Testis (tissue), 3 donors: ENCODE results near the gene ADAMTS16. TPM values are rescaled to one million over a fixed set of nuclear protein-coding genes. Genes with fewer than 3 reads are reported as not detected.

Source experiments
- DNase-seq: peaks from one replicate; pipeline ENCODE4 v3.0.0-alpha.2; 2019
- H3K27ac ChIP-seq, 2 donors: fragments of 200-600 bp; sonication (generic); one replicate each; pipeline ENCODE4 v1.5.1; 2019
- H3K27me3 ChIP-seq: fragments of 200-600 bp; sonication (generic); one replicate; pipeline ENCODE4 v1.5.1; 2019
- H3K36me3 ChIP-seq: fragments of 200-600 bp; sonication (generic); one replicate; pipeline ENCODE4 v1.5.1; 2017; ENCODE audit warnings: low read depth; ENCODE audit errors: missing control alignments
- H3K4me1 ChIP-seq: fragments of 200-600 bp; sonication (generic); one replicate; pipeline ENCODE4 v1.5.1; 2019
- H3K4me3 ChIP-seq, 2 donors: fragments of 200-600 bp; sonication (generic); one replicate each; pipeline ENCODE4 v1.5.1; 2017 to 2019
- H3K9me3 ChIP-seq: fragments of 200-600 bp; sonication (generic); one replicate; pipeline ENCODE4 v1.5.1; 2017
- POLR2A ChIP-seq: fragments of 450-650 bp; IDR thresholded peaks from one replicate; pipeline ENCODE4 v1.6.1; 2017; ENCODE audit warnings: antibody characterized with exemption, mild to moderate bottlenecking, moderate library complexity
- WGBS, 2 donors: methylation state at CpG; one replicate each; pipeline ENCODE4 v1.1.5; 2018; 5-methylcytosine and 5-hydroxymethylcytosine counted together
- intact Hi-C: fragments of 100-400 bp; cut with DNase I; formaldehyde crosslinking; loops from one replicate; pipeline ENCODE4 v1.15.1; 2023; ENCODE audit warnings: low total_unique reads
- polyA plus RNA-seq: library from polyadenylated mRNA; stranded (reverse); fragments of 350-450 nt; fragmentation: Illumina TruSeq; extraction: RNeasy Lipid Tissue Mini Kit (QIAGEN cat#74804); gene quantifications from one replicate; pipeline ENCODE4 v1.2.3, GENCODE V29; 2014; ENCODE audit warnings: low read depth, low replicate concordance; ENCODE audit not compliant: insufficient read depth
- total RNA-seq, 2 donors: library from RNA; depleted of rRNA; stranded (reverse); fragments of >200 nt; gene quantifications; one replicate each; pipeline ENCODE4 v1.2.3, GENCODE V29; 2016
- TF ChIP-seq, protein P1 (sequence below), 3 experiments: fragments of 450-650 bp in 2 of 3; fragments of 200-600 bp in 1 of 3; sonication (generic) in 1 of 3; IDR thresholded peaks; one replicate each; pipeline ENCODE4 v1.5.1; 2016 to 2019; ENCODE audit warnings: antibody characterized with exemption in 3 of 3, mild to moderate bottlenecking in 2 of 3, moderate library complexity in 1 of 3

ADAMTS16 gene
- total and polyA plus RNA-seq, 3 donors from 2014 or later, result 0.16 to 4.7 (median 0.37) TPM

DNA sequence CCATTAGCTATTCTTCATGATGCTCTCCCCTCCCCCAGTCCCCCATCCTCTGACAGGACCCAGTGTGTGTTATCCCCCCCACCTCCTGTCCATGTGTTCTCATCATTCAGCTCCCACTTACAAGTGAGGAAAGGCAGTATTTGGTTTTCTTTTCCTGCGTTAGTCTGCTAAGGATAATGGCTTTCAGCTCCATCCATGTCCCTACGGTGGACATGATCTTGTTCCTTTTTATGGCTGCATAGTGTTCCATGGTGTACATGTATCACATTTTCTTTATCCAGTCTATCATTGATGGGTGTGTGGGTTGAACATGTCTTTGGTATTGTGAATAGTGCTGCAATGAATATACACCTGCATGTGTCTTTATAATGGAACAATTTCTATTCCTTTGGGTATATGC lies 181.0 kb downstream of the ADAMTS16 start:
- Histone ChIP-seq H3K36me3 (no peaks in the 10 kb centered on the region), H3K4me3 (no peak overlapping the region), H3K9me3 (no peaks in the 10 kb centered on the region), H3K27me3 (no peaks in the 10 kb centered on the region), H3K27ac (no peak overlapping the region), H3K4me1 (no peaks in the 10 kb centered on the region)
- no peak for DNase-seq
- no peak for TF ChIP-seq POLR2A
- TF ChIP-seq, protein P1, sequence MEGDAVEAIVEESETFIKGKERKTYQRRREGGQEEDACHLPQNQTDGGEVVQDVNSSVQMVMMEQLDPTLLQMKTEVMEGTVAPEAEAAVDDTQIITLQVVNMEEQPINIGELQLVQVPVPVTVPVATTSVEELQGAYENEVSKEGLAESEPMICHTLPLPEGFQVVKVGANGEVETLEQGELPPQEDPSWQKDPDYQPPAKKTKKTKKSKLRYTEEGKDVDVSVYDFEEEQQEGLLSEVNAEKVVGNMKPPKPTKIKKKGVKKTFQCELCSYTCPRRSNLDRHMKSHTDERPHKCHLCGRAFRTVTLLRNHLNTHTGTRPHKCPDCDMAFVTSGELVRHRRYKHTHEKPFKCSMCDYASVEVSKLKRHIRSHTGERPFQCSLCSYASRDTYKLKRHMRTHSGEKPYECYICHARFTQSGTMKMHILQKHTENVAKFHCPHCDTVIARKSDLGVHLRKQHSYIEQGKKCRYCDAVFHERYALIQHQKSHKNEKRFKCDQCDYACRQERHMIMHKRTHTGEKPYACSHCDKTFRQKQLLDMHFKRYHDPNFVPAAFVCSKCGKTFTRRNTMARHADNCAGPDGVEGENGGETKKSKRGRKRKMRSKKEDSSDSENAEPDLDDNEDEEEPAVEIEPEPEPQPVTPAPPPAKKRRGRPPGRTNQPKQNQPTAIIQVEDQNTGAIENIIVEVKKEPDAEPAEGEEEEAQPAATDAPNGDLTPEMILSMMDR (IDR thresholded peaks at IDR 0.05), result no peak
- intact Hi-C loops, result no loop called here
- 90 to 96% methylated on average over 2 of the region's 2 CpGs for WGBS, 2 donors

DNA sequence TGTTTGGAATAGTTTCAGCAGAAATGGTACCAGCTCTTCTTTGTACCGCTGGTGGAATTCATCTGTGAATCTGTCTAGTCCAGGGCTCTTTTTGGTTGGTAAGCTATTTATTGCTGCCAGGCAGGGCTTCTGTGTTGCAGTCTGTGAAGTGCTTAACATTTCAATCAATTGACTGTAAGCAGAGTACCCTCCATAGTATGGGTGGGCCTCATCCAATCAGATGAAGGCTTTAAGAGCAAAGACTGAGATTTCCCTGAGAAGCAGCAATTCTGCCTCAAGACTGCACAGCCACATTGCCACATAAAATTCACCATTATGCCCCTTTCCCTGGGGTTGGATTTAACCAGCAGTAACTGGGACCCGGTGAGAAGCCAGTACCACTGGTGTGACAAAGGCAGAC lies 183.4 kb downstream of the ADAMTS16 start:
- no peak for TF ChIP-seq POLR2A
- TF ChIP-seq, protein P1 (IDR thresholded peaks at IDR 0.05), result no peak
- no peaks in the 10 kb centered on the region for H3K27me3 ChIP-seq
- no peak overlapping the region for H3K27ac ChIP-seq
- WGBS, 2 donors, result 100% methylated on average over 2 of the region's 2 CpGs
- DNase-seq, result no peak
- H3K4me3 ChIP-seq, result no peak overlapping the region
- no peaks in the 10 kb centered on the region for H3K36me3 ChIP-seq
- intact Hi-C loops, result no loop called here
- no peaks in the 10 kb centered on the region for H3K4me1 ChIP-seq
- no peaks in the 10 kb centered on the region for H3K9me3 ChIP-seq

DNA sequence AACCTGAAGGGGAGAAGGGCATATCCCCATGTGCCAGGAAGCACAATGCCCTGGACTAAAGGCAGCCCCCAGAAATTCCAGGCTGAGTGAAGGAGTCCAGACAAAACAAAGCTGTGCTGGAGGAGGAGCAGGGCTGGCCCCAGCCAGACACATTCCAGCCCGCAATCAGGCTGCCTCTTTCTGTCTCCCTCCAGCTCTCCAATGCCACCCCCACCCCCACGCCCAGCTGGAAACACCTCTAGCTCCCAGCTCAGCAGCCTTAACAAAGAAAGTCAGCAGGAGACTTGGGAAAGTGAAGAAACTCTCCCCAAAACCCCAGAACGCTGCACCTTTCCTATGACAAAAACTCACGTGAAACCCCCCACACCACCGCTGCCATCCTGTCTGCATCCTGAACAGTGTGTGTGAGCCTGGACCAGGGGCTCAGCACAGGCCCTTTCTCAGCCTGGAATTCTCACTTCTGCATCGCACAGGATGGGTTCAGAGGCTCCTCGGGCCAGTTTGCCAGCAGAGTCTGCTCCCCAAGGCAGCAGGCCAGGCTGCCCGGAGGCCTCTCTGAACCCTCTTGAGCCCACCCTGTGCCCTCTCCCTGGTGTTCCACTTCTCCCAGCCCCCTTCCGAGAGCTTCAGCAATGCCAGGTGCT lies 186.1 kb downstream of the ADAMTS16 start:
- Histone ChIP-seq H3K9me3 (no peaks in the 10 kb centered on the region), H3K4me1 (no peaks in the 10 kb centered on the region), H3K27me3 (no peaks in the 10 kb centered on the region), H3K4me3 (no peak overlapping the region), H3K27ac (no peak overlapping the region), H3K36me3 (no peaks in the 10 kb centered on the region)
- intact Hi-C loops, result no loop called here
- DNase-seq, result no peak
- 20 to 61% methylated on average over 1 to 9 of the region's 9 CpGs for WGBS, 2 donors
- TF ChIP-seq POLR2A, result no peak
- TF ChIP-seq, protein P1 (IDR thresholded peaks at IDR 0.05), result no peak

DNA sequence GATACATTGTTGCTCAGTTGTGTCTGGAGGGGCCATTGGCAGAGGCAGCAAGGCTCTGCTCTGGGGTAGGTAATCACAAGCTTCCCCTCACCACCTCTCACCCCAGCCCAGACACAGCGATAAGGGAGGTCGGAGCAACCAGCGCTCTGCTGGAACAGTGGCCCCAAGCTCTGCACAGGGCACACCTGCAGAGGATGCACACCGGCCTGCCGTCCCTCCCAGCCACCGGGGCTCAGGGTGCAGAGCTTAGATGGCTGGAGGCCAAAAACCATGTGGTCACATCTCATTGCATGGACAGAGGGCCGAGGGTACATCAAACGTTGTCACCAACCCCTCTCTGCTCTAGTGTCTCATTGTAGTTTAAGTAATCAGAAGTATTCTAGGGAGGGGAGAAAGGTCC lies 187.0 kb downstream of the ADAMTS16 start:
- 90 to 95% methylated on average over 8 of the region's 8 CpGs for WGBS, 2 donors
- no peaks in the 10 kb centered on the region for H3K9me3 ChIP-seq
- H3K4me3 ChIP-seq, result no peak overlapping the region
- H3K36me3 ChIP-seq, result no peaks in the 10 kb centered on the region
- no peak overlapping the region for H3K27ac ChIP-seq
- TF ChIP-seq POLR2A, result no peak
- TF ChIP-seq, protein P1 (IDR thresholded peaks at IDR 0.05), result no peak
- intact Hi-C loops, result no loop called here
- DNase-seq, result no peak
- H3K27me3 ChIP-seq, result no peaks in the 10 kb centered on the region
- no peaks in the 10 kb centered on the region for H3K4me1 ChIP-seq
